ENCODE results near the gene BBS2.

Gene BBS2

GRCh38 chr16:56470666-56471065, 49.2 kb downstream of the BBS2 start:
- no peak for DNase-seq

- no peak for DNase-seq
These were observed 49.6 kb downstream of the BBS2 start for GRCh38 chr16:56470232-56470631.

DNA sequence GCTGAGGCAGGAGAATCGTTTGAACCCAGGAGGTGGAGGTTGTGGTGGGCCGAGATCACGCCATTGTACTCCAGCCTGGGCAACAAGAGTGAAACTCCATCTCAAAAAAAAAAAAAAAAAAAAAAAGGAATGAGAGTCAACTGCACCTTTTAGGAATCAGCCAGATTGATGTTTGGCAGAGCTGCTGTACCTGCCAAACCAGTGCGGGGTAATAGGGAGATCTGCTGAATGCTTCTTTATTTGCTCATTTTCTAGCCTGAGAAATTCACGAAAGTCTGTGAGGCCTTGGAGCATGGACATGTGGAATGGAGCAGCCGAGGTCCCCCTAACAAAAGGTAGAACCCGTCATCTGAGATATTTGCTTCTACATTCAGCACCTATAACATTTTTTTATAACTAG, 50.1 kb downstream of the BBS2 start:
- no peak for DNase-seq

GRCh38 chr16:56468800-56469199, 51.0 kb downstream of the BBS2 start:
- DNase-seq = no peak

DNA sequence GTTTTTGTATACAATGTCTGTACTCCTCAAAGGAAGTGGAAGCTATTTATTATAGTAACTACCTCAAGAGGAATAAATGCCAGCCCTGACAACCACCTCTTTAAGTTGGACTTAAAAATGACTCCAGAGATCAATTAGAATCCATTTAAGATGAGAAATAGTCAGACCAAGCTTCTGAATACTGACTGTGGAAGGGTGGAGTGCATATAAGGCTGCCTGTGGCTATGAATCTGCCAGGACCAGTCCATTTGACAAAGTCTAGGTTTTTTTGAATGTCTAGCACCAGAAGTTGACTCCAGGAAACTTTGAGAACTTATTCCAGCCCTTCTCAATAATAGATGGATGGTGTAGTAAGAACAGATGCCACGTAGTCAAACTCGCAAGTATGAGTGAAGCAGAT, 53.5 kb downstream of the BBS2 start:
- DNase-seq = no peak

DNA sequence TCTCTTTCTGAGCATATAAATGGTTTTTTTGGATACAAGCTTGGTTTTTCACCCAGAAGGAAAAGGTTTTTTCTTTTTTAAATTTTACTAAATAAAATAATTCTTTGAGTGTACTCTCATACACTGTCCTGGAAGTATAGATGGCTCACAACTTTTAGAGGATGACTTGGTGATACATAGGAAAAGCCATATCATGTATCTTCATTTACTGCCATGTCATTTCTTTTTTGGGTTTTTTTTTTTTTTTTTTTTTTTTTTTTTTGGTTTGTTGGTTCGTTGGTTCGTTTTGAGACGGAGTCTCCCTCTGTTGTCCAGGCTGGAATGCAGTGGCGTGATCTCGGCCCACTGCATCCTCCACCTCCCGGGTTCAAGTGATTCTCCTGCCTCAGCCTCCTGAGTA, 56.7 kb downstream of the BBS2 start:
- DNase-seq = no peak

GRCh38 chr16:56462064-56462796, 57.6 kb downstream of the BBS2 start:
- DNase-seq = no peak

DNA sequence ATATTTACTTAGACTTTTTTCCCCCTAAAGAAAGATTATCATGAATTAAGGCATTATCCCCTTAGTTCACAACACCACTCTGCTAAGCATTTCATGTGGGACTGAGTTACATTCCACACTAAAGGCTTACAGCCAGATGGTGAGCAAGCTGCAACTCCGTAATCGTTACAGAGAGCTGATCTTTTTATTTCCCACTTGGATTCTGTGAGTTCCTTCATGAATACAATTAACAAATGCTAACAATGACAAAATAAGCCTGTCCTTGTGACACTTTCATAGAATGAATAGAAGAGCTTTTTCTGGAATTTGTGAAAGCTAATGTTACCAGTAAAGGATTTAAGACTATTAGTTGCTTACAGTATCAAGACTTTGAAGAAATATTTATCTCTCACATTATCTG, 59.7 kb downstream of the BBS2 start:
- DNase-seq = no peak

DNA sequence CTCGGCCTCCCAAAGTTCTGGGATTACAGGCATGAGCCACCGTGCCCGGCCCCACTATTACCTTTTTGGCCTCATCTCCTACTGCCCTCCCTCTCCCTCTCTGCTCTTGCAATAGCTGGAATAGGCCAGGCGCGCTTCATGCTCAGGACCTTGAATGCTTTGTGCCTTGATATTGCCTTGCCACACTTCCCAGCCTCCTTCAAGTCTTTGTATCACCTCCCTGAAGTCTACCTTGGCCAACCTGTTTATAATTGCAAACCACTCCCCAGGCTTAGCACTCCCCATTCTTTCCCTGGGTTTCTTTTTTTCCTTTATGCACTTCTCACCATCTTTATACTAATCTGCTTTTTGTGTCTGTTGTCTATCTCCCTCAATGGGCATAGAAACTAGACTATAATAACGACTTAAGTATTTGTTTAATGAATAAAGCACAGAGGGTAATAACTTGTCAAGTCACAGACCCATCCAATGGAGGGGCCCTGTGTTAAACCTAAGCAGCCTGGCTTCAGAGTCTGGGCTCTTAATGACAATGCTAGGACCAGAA, 61.8 kb downstream of the BBS2 start:
- DNase-seq = no peak

GRCh38 chr16:56451753-56452689, 67.8 kb downstream of the BBS2 start:
- DNase-seq = peak; percentile 5

GRCh38 chr16:56450986-56451752, 68.7 kb downstream of the BBS2 start, which contains the start of the genes NUDT21 and OGFOD1:
TSS of gene NUDT21 (minus strand) at chr16:56451332. CDS start at chr16:56451202, 130 bp downstream.
TSS of gene OGFOD1 (plus strand) at chr16:56451554. CDS start at chr16:56451613, 59 bp downstream.
- DNase-seq = peak; percentile 92

DNA sequence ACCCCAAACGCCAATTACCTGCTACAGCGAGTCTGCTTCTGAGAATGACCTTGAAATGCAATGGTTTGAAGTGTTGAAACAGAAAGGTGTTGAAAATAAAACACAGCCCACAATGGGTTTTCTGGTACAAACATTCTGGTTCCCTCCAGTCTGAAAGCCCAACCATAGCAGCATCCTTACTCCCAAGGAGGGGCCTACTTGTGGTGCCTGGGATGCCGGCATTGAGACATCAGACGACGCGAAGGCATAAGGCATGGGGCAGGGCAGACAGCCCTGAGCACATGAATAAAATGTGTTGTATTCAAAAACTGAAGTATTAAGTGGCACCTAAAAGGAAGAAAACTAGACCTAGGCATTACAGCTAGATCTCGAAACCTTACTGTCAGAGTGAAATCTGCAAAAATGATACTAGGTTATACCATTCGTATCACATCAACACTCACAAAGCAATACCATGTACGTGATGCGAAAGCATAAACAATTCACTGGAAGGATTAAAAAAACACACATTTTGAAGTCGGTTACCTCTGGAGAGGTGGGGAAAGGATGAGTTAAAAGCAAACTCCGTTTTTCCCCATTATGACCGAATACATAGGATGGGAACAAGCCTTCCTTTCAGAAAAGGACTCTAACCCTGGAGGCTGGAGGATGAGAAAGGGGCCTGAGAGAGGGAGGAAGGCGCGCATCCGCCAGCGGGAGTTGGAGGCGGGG, 69.4 kb downstream of the BBS2 start:
- no peak for DNase-seq

GRCh38 chr16:56448005-56448404, 71.8 kb downstream of the BBS2 start:
- DNase-seq = no peak

GRCh38 chr16:56447286-56447685, 72.5 kb downstream of the BBS2 start:
- DNase-seq = no peak

GRCh38 chr16:56438038-56438437, 81.8 kb downstream of the BBS2 start:
- no peak for DNase-seq

DNA sequence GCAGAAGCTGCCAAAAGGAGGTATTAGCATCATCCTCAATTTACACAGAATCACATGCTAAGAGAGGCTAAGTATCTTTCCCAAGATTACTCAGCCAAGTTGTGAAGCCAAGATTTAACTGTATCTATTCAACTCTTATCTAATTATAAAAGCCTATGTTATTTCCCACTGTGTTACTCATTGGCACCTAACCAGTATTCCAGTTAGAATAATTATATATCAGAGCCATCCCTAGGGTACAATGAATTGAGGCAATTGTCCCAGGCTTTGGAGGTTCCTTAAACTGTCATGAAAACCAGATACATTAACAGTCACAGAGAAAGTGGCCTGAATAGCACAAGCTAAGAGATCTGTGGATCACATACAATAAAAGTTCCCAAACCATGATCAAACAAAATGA, 83.6 kb downstream of the BBS2 start:
- no peak for DNase-seq

All from NCI-H526 treated with DMSO at 0.1 percent for 48 hours (cell line).